Measurements from ENCODE around the gene SUPT6H.

The SUPT6H gene

GRCh38 chr17:28749516-28750177, 87.6 kb downstream of the SUPT6H start:
- no peak for DNase-seq (ENCODE audit: low read depth, low spot score)

GRCh38 chr17:28750178-28751047, 88.4 kb downstream of the SUPT6H start:
- DNase-seq (ENCODE audit: low read depth, low spot score): peak; percentile 50

- DNase-seq (ENCODE audit: low read depth, low spot score): no peak
Observed at GRCh38 chr17:28751600-28752366, 89.8 kb downstream of the SUPT6H start.

Measured in iPS DF 19.7 (cell line).